Skin of body (tissue), 2 donors: Measurements from ENCODE around the gene IL12RB2. TPM values are rescaled to one million over a fixed set of nuclear protein-coding genes. Genes with fewer than 3 reads are reported as not detected.

Source experiments
- DNase-seq: peaks from one replicate; lab custom pipeline; 2025; lab: John Stamatoyannopoulos, UW
- total RNA-seq: library from RNA; depleted of rRNA; stranded (reverse); fragments of >200 nt; gene quantifications from one replicate; pipeline ENCODE4 v1.2.3, GENCODE V29; 2014

Gene IL12RB2
- total RNA-seq, 1 donor from 2014 or later, result 2.2 TPM

- peak; percentile 42 for DNase-seq
These were observed 40.2 kb downstream of the IL12RB2 start for GRCh38 chr1:67347688-67348472.

DNA sequence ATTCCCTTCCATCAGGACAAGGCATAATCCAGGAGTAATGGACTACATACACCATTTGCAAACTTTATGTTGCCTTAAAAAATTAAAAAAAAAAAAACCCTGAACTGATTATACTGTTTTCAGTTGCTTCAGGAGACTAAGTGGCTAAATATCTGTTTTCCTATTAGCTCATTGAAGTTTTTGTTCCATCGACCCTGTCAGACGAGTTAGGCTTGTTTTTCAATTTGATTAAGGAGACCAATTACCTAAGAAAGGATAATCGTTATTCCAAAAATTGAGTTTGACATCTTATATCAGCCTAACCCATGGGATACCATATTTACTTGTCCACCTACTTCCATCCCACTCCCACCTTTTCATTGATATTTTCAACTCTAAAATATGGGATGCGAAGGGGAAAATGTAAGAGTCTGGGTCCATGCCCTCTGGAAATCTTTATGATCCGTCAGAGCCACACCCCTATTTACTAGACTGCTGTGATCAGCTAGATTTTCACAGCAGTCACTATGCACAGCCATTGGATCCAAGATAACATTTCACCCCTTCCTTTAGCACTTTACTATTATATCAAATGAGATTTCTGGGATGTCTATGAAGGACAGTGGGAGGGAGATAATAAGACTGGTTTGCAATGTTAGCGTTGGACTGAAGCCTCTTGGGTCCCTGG is 41.0 kb downstream of the IL12RB2 start:
- DNase-seq, result no peak

- no peak for DNase-seq
These were observed 43.1 kb downstream of the IL12RB2 start for GRCh38 chr1:67350783-67351182.

GRCh38 chr1:67352211-67352610 is 44.5 kb downstream of the IL12RB2 start:
- DNase-seq, result no peak

GRCh38 chr1:67355745-67356424 is 48.2 kb downstream of the IL12RB2 start:
- DNase-seq, result no peak

- DNase-seq, result no peak
These were observed 51.9 kb downstream of the IL12RB2 start for GRCh38 chr1:67359592-67359991.

GRCh38 chr1:67361641-67362040 is 54.0 kb downstream of the IL12RB2 start:
- DNase-seq, result no peak

- DNase-seq, result no peak
These were observed 59.8 kb downstream of the IL12RB2 start for GRCh38 chr1:67367370-67368045.

- no peak for DNase-seq
These were observed 60.4 kb downstream of the IL12RB2 start for GRCh38 chr1:67368046-67368514.

DNA sequence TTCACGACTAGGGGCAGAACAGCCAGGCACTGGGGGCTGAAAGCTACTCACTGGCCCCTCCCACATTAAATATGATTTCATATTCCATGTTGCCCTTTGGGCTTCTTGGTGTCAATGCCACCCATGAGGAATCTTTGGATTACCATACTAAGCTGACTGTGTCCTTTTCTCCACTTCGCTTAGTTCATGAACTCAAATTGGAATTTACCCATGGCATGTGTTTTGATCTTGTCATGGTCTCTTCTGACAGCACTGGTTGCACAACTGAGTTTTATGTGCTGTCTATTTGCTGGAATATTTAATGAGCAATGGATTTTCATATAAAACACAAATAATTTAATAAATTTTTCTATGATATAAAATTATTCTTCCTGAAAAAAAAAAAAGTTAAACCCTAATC is 63.4 kb downstream of the IL12RB2 start:
- no peak for DNase-seq

- DNase-seq, result no peak
These were observed 64.0 kb downstream of the IL12RB2 start for GRCh38 chr1:67371681-67372080.

DNA sequence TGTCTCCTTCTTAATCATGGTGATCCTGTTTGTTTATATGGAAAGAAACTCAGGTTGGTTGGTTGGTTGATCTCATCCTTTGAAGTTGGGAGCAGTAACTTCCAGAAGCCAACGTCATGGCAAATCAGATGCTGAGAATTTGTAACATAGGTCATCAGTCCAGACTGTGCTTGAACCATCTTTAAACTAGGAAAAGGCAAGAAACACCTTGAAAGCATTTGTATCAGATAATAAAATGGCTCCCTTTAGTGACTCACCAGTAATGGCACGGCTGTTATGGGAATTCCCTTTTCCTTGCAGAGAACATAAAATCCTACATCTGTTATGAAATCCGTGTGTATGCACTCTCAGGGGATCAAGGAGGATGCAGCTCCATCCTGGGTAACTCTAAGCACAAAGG is 64.5 kb downstream of the IL12RB2 start:
- DNase-seq, result no peak

GRCh38 chr1:67372898-67373297 is 65.2 kb downstream of the IL12RB2 start:
- DNase-seq, result no peak

DNA sequence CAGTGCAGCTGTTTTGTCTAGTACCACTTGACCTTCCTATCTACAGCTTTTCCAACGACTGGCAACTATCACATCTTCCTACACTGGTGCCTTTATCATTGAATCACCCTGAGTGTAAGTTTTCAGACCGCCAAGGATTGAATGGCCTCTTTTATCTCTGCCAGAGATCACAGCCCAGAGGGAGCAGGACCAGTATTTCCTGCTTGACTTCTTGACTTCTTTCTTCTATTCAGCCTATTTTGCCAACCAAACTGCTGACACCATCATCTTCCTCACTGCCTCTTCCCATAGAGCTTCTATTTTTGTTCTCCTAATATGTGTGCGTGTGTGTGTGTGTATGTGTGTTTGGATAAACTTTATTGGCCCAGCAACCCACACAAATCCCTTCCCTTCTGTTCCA is 68.7 kb downstream of the IL12RB2 start:
- DNase-seq, result no peak

DNA sequence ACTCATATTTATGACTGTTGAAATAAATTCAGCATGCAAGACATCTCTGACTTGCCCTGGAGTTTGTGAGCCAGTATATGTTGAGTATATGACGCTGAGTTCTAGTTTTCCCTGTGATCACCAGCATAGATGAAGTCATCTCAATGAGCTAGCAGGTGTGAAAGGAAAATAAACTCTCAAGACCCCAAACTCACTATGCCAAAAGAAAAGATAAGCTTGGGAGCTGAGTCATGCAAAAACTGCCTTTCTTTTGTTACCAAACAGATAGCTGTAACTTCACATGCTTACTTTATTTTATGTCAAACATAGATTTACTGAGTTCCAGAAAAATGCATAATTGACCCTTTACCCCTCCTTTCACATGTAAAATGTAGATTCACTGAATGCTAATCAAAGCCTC is 69.6 kb downstream of the IL12RB2 start:
- DNase-seq, result no peak

DNA sequence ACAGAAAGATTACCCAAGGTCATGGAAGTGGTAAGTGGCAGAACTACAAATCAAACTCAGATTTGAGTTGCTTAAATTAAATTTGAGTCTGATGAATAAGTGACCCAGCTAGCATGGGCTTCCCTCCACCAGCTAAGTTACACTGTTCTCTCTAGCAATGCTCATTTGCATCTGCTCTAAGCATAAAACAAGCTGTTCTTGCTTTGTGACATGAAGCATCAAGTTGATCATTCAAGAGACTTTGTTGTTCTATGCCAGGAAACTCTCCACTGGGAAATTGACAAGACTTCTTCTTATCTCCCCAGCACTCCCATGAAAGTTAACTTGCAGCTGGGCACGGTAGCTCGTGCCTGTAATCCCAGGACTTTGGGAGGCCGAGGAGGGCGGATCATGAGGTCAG is 73.5 kb downstream of the IL12RB2 start:
- DNase-seq, result no peak

GRCh38 chr1:67382292-67382691 is 74.6 kb downstream of the IL12RB2 start:
- DNase-seq, result peak; percentile 15

DNA sequence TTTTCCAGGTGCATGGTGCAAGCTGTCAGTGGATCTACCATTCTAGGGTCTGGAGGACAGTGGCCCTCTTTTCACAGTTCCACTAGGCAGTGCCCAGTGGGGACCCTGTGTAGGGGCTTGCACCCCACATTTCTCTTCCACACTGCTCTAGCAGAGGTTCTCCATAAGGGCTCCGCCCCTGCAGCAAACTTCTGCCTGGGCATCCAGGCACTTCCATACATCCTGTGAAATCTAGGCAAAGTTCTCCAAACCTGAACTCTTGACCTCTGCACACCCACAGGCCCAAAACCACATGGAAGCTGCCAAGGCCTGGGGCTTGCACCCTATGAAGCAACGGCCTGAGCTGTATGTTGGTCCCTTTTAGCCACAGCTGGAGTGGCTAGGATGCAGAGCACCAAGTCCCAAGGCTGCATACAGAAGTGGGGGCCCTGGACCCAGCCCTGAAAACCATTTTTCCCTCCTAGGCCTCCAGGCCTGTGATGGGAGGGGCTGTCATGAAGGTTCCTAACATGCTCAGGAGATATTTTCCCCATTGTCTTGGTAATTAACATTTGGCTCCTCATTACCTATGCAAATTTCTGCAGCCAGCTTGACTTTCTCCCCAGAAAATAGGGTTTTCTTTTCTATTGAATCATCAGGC is 76.4 kb downstream of the IL12RB2 start:
- no peak for DNase-seq

DNA sequence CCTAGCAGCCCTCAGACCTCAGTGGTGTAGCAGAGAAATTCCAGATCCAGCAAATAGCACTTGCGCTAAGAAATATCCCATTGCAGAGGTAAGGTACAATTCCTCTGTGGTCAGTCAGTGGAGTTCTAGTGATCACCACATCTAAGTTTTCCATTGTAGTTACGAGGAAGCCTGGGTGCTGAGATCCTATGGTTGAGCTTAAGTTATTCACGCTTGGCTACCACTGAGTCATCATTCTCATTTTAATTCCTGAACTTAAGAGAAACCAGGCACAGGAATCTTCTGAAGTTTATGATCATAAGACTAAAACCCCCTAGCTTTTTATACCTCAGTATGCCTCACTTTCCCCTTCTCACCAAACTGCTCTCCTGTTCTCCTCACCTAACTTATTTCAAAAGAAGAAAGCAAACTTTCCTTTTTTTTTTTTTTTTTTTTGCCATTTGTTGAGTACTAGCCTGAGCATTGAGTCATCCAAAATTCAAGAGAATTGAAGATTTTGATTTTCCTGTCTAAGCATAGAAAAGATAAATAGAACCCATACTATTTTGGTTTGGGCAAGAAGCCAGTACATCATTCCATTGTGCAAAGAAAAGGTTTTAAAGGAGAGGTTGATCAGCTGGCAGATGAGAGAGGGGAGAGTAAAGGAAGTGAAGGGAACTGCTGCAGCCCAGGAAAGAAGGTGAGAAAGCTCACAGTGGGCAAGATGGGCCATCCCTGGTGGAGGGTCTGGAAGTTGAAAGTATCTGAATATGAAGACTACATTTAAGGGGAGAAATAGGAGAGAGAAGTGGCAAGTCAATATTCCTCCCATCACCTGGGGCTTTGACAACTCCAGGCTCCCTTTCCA is 82.6 kb downstream of the IL12RB2 start:
- DNase-seq, result no peak

- no peak for DNase-seq
These were observed 85.6 kb downstream of the IL12RB2 start for GRCh38 chr1:67393240-67393639.
